Putamen (tissue), 1 donor: Measurements from ENCODE around the gene RYR3.

Source experiments
- DNase-seq: peaks from one replicate; pipeline ENCODE4 v3.0.0-alpha.2; 2016; ENCODE audit warnings: low spot score

RYR3 gene

GRCh38 chr15:33451385-33451784 lies 140.6 kb downstream of the RYR3 start:
- no peak for DNase-seq

GRCh38 chr15:33453761-33454160 lies 143.0 kb downstream of the RYR3 start:
- DNase-seq, result no peak

GRCh38 chr15:33454346-33454745 lies 143.6 kb downstream of the RYR3 start:
- no peak for DNase-seq

DNA sequence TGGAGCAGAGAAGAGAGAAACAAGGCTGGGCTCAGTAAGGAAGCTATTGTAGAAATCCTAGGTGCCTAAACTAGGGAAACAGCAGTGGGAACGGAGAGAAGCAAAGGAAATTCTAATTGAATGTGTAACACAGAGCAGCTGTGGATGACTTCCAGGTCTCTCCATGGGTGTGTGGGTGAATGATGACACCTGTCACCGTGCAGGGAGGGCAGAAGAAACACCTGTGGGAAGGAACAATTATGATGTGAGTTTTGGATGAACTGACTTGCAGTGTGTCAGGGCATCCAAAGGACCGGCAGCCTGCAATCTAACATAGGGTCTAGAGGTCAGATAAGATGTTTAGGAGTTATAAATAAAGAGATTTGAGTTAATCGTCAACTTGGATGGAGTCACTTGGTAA lies 144.2 kb downstream of the RYR3 start:
- DNase-seq, result peak; percentile 73

DNA sequence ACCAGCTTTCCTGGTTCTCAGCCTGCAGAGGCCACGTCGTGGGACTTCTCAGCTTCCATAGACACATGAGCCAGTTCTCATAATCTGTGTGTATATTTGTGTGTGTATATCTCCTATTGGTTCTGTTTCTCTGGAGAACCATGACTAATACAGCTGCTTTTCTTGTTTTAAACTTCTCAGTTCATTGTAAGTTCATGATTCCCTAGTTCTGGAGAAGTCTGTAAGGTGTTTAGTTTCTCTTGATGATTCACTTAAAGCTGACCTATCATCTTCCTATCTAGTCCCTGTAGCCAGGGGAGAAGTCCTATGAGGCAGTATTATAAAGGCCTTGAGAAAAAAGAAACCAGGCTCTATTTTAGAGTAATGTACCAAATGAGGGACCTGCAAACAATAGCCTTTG lies 147.7 kb downstream of the RYR3 start:
- no peak for DNase-seq

DNA sequence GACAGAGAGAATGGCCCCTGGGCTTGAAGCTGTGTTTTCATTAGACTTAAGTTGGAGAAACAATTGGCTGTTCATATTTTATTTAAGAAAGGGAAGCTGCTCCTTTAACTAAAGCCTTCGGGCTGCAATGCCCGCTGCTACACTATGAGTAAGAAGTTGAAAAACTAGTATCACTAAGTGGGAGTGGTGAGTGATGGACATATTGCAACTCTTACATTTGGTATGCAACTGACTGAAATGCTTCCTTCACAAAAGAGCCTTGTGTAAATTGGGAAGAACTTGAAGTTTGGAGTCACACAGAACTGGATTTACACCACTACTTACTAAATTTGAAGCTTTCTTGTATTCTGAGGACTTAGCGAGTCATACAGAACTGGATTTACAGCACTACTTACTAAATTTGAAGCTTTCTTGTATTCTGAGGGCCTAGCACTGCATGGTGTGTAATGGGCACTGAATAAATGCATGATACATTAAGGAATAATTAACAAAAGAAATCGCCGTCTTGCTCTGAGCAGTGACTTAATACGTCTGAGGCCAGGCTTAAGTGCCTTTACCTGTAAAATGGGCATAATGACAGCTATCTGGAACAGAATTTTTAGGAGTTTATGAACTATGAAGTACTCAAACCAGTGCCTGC lies 149.5 kb downstream of the RYR3 start:
- DNase-seq, result no peak

- DNase-seq, result no peak
Measured at GRCh38 chr15:33461671-33462070, 150.9 kb downstream of the RYR3 start.

DNA sequence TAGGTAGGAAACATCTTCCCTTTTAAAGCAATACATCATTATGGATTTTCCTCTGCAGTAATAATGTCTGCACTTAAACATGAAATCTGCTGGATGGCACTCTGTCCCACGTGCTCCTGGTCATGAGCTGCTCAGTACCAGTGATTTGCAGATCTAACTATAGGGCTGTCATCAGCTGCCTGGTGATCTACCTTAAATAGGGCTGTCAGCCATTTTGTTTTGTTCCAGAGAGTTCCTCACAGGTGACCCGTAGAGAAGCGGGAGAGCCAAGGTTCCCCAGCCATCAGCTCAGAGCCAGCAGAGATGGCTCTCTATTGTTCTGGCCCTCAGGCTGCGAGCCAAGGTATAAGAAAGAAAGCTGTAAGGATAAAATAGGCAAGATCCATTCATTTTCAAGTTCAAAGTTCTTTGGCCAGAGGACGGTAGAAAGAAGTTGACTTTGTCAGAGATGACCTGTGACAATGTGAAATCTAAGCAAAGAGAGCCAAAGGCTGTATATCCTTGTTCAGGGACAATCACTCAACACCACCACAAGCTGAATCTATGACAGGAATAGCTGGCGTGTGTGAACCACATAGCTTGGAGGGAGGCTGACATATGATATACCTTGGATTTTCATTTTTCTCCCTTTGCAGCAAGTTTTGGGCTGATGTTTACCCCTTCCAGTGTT lies 156.5 kb downstream of the RYR3 start:
- no peak for DNase-seq

GRCh38 chr15:33467816-33468163 lies 157.0 kb downstream of the RYR3 start:
- no peak for DNase-seq

DNA sequence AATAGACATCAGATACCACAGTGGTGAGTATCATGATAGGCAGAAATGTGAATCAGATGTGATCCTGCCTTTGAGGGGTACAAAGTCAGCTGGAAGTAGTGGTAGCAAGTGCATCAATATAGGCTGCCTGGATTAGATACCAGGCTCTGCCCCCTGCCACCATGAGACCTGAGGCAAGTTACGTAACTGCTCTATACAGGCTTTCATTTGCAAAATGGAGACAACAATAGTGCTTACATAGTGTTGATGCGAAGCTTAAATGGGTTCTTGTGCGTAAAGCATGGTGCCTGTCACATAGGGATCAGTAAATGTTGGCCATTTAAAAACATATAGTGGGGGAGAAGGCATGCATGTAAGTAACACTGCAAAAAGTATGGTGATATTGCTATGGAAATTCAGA lies 158.0 kb downstream of the RYR3 start:
- DNase-seq, result no peak

- DNase-seq, result no peak
Measured at GRCh38 chr15:33473005-33473404, 162.2 kb downstream of the RYR3 start.

GRCh38 chr15:33473714-33474113 lies 162.9 kb downstream of the RYR3 start:
- no peak for DNase-seq

DNA sequence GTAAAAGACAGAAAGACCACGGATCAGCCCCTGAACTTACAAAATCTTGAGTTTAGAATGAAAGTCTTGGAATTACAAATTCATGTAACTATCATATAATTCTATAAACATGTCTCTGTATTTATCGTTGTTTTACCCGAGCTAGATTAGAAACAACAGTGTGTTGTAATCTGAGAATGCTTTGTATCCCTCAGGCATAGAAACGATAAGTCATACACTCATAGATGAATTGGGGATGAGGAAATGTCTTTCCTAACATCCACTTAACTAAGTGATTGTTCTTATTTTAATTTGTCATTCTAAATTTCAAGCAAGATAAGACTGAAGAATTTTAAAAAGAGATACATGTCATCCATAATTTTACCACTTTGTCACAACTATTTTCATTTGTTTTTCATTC lies 165.3 kb downstream of the RYR3 start:
- no peak for DNase-seq

DNA sequence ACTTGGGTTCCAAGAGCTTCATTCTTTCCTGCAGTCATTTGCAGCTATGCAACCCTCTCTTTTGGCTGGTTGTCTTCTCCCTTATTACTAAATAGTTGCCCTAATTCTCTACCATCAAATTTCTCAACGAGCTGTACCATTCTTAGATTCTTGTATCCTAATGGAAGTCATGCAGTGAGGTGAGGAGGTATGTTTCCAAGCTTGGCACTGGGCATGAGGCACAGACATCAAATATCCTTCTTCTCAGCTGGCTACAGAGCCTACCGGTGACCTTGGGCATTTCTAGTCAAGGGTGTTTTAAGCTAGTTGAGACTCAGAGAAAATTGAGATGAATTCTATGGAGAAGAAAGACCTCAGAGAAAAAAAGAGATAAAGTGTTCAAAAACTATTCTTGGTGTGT lies 166.1 kb downstream of the RYR3 start:
- DNase-seq, result no peak

DNA sequence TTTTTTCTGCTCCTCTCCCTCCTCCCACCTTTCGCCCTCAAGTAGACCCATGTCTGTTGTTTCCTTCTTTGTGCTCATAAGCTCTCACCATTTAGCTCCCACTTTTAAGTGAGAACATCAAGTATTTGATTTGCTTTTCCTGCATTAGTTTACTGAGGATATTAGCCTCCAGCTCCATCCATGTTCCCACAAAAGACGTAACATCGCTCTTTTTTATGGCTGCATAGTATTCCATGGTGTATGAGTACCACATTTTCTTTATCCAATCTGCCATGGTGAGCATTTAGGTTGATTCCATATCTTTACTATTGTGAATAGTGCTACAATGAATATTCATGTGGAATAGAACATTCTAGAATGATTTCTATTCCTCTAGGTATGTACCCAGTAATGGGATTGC lies 178.6 kb downstream of the RYR3 start:
- DNase-seq, result no peak

- no peak for DNase-seq
Measured at GRCh38 chr15:33490703-33491102, 179.9 kb downstream of the RYR3 start.

DNA sequence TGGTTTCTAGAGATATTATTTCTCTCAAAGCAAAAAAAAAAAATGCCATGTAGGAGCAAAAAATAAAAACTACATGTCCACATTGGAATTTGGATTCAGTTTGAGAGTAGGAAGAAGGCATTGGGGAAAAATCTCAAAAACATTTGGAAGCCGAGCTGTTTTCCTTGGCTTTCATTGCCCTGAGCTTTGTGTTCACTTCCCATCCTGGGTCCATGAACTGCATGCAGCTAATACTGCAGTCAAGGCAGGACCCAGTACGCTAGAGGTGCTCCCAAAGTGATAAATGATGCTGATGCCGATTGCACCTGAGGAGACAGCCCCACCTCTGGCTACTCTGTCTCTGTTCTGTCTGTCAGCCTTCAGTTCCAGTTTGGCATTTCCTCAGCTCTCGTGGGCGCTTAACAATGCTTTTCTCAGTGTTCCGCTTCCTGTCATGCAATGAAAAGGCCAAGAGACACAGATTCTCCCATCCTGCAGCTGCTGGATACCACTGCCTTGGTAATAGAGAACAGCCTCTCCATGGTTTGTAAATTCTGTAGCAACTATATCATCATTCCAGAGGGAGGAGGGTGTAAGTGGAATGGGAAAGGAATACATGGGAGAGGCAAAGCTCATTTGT lies 181.8 kb downstream of the RYR3 start:
- DNase-seq, result no peak

GRCh38 chr15:33494306-33494705 lies 183.5 kb downstream of the RYR3 start:
- DNase-seq, result no peak

- DNase-seq, result no peak
Measured at GRCh38 chr15:33500432-33501195, 189.8 kb downstream of the RYR3 start.

DNA sequence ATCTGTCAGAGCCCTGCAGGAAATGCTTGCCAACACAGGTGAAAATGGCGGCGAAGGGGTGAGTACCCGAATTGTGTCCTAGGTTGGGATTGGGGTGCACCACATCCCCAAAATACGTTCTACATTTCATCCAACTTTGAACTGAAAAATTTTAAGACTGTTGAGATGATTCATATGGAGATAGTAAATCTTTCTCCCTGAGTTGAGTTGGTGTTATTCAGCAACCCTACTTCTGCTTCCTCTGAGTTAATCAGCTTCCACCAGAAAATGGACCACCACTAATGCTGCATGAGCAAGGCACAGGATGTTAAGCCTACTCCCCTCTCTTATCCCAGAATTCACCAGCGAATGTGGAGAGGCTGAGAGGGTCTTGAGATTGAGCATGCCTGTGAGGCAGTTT lies 192.9 kb downstream of the RYR3 start:
- no peak for DNase-seq

GRCh38 chr15:33506781-33507296 lies 196.1 kb downstream of the RYR3 start:
- DNase-seq, result no peak

GRCh38 chr15:33508703-33509102 lies 197.9 kb downstream of the RYR3 start:
- no peak for DNase-seq

GRCh38 chr15:33515121-33515520 lies 204.4 kb downstream of the RYR3 start:
- no peak for DNase-seq
